NCI-H2029 treated with DMSO at 0.1 percent for 48 hours (cell line): ENCODE measurements around the gene SLC6A20.

Experiments
- DNase-seq: peaks from one replicate; lab custom pipeline; 2025; lab: John Stamatoyannopoulos, UW

SLC6A20 gene

DNA sequence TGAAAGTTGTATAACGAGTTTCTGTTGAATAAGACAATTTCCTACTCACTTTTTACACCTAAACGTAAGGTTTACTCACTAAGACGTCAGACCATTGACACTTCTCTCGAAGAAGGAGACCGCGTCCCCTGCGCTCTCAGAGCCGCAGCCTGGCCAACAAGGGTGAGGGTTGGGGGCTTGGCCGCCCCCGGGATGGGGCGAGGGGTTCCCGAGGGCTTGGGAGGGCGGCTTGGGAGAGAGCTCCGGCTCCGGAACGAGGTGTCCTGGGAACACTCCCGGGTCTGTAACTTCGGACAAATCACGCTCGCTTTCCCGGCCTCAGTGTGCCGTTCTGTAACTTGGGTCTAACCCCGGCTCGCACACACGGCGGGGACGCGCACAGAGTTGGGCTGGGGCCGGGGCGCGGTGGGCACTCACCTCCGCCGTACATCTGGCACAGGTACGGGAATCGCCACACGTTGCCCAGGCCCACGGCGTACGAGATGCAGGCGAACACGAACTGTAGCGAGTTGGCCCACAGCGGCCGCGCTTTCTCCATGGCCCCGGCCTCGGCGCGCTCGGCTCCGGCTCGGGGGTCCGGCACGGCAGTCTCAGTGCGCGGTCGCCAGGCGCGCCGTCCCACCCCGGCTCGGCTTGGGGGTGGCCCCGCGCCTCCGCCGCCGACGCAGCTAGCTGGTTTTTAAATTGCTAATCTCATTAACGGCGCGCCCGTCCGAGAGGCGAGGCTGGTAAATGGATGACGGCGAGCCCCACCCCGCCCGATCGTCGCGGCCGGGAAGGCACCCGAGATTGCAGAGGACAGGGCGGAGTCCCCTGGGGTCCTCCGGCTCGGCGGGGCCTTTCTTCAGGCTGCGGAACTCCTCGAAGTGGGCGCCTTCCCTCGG is at the start of gene SLC6A20:
Gene SLC6A20 (minus strand): TSS at position 655 of the 884 bp plus-strand sequence. CDS start 117 bp downstream, at position 538.
- DNase-seq = no peak

GRCh38 chr3:45844616-45845015 is 48.3 kb upstream of the SLC6A20 start:
- DNase-seq = no peak

DNA sequence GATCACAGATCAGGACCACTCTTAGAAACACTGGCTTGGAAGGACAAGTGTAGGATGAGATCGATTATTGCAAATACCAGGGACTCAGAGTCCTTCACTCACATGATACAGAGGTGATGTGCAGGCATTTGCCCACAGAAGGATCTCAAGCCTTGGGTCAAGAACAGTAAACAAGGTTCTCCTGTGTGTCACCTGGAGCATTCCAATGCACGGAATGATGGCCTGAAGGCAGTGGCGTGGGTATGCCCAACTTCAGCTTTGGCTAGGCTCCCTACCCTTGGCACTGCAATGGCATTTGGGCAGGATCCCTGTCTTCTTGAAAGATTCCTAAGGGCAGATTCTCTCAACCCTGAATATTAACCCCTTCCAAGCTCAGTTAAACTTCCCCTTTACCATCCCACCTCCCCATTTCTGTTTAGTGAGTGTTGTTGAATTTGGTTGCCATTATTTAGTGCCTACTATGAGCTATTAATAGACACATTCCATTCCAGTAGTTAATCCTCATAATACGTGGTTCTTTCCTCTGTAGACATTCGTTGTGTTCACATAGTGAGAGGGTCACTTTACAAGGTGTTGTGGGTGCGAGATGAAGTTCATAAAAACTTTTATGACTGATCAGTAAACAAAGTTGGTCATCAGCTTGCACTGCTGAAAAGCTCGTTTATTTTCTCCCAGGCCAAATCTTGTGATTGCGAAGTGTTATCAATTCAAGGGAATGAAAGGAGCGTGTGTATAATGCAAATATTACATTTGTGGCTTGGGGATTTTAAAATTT is 46.7 kb upstream of the SLC6A20 start:
- no peak for DNase-seq

GRCh38 chr3:45841757-45842491 is 45.6 kb upstream of the SLC6A20 start, which contains the start of gene LZTFL1:
Gene LZTFL1, minus strand, starts transcription at chr3:45842119. Its CDS starts 128 bp downstream, at chr3:45841991.
- peak; percentile 95 for DNase-seq

GRCh38 chr3:45841420-45841756 is 45.1 kb upstream of the SLC6A20 start:
- DNase-seq = no peak

DNA sequence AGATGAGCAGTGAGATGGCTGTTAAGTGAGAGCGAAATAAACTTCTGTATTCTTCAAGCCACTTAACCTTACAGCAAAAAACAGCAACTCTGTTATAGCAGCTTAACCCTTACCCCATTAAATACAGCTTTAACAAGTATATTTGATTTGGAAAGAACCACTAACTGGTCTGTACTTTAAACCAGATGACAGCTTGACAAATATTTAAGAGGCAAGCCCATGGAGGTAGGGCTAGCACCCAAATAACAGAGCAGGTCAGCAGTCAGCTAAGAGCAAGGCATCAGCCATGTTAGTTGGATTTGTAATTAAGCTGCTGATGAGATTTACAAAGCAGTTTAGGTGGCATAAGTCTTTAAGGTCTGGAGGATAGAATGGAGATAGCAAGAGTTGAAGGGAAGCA is 42.1 kb upstream of the SLC6A20 start:
- DNase-seq = no peak

GRCh38 chr3:45832699-45833098 is 36.4 kb upstream of the SLC6A20 start:
- DNase-seq = peak; percentile 72

GRCh38 chr3:45830121-45830520 is 33.8 kb upstream of the SLC6A20 start:
- DNase-seq = no peak

- DNase-seq = no peak
Observed at GRCh38 chr3:45826908-45827307, 30.6 kb upstream of the SLC6A20 start.

DNA sequence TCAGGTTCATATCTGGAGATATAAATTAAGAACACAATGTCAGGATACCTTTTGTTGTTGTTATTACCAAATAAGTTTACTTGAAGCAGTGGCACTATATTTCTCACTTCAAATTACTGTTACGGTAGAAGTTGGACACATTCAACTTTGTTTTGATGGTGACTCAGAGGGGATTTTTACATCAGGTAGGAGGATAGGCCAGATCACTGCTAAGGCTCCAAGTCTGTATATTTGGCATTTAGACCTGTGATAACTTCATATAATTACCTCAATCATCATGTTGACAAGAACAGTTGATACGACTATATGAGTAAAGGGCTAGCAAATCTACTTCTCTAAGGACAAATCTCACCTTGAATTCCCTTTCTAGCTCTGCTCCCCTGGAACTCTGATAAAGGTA is 30.0 kb upstream of the SLC6A20 start:
- DNase-seq = no peak

DNA sequence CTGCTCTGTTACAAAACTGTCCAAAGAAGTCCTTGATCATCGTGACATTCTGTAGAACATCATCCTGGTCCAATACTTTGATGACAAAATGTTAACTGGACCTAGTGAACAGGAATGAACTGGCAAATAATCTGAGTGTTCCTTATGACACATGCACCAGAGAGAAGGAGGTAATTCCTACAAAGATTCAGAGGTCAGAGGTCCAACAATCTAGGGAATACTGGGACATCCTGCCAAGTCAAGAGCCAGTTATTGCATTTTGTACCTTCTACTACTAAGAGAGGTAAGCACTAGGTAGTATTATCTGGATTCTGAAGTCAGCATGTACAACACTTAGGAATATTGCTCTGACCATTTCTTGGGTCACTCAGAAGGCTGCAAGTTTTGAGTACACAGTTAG is 24.8 kb upstream of the SLC6A20 start:
- no peak for DNase-seq

DNA sequence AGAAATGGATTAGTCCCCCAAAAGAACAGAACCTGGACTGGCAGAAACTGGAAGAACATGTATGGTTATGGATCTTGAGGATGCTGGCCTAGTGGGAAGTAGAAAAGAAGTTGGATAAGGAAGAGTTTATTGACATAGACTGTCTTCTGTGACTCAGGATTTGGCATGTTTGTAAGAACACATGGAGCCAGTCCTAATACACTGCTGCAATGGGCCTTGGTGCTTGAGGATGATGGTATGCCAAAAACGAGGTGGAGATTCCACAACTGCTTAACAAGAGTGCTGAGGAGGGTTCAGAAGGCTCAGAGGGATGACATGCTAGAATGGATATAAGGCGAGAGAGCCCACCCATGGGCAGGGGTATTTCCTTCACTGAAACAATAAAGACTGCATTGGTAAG is 23.2 kb upstream of the SLC6A20 start:
- no peak for DNase-seq

- peak; percentile 99 for DNase-seq
Observed at GRCh38 chr3:45817831-45818522, 21.6 kb upstream of the SLC6A20 start.

- peak; percentile 97 for DNase-seq
Observed at GRCh38 chr3:45816544-45816943, 20.2 kb upstream of the SLC6A20 start.

GRCh38 chr3:45814322-45814721 is 18.0 kb upstream of the SLC6A20 start:
- no peak for DNase-seq

- peak; percentile 92 for DNase-seq
Observed at GRCh38 chr3:45807681-45808540, 11.6 kb upstream of the SLC6A20 start.

DNA sequence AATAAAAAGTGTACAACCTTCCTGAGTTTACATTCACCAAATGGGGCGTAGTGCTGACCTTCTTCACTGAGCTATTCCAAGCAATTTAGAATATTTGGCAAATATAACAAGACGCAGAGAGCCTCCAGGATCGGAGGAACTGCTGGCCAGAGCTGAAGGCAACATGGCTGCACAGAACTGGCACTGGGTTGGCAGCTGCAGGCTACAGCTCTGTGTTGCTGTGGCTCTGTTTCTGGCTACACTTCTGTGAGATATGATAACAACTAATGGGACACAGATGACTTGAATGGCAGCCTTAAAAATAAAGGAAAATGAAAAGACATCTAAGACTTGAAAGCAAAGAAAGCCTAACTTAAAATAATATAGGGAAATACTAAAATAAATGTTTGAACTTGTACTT is 10.8 kb upstream of the SLC6A20 start:
- DNase-seq = peak; percentile 75

DNA sequence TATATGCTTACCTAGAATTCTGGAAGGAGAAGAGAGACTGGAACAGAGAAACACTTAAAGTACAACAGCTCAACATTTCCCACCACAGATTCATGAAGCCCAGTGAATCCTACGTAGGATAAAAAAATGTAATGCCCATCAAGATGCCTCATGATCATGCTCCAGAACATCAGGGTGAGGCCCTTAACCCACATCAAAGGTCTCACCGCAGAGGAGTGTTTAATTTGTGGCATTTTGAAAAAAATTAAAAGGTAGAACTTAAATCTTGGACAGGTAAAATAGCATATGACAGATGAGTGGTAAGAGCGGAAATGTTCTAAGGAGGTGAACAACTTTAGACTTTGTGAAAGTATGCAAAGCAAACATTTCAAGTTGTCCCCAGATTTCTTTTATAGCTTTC is 9.7 kb upstream of the SLC6A20 start:
- DNase-seq = no peak

GRCh38 chr3:45803252-45803935 is 7.1 kb upstream of the SLC6A20 start:
- no peak for DNase-seq

- DNase-seq = no peak
Observed at GRCh38 chr3:45802146-45802545, 5.8 kb upstream of the SLC6A20 start.
